A549 (cell line): ENCODE data around the gene PDE8A. TPM values are rescaled to one million over a fixed set of nuclear protein-coding genes. Genes with fewer than 3 reads are reported as not detected.

Experiments used
- ATAC-seq, 2 experiments: fragments of 200-7000 bp in 1 of 2; fragments of >200 bp in 1 of 2; cut with Nextera tagmentation in 1 of 2; cut with Tn5 transposase in 1 of 2; 3 replicates each; pipeline versions ENCODE4 v1.8.0 to v1.9.1; 2018 to 2020; ENCODE audit warnings: mild to moderate bottlenecking in 1 of 2, moderate library complexity in 1 of 2
- CTCF ChIA-PET: fragments of 300-600 bp; sonication (Branson Sonifier 250); formaldehyde crosslinking; extraction: SDS; loops from one replicate; lab custom pipeline; 2021; ENCODE audit warnings: antibody characterized with exemption, inconsistent platforms; lab: Yijun Ruan, JAX
- POLR2A ChIA-PET: fragments of 350-600 bp; formaldehyde crosslinking; extraction: SDS; loops from one replicate; lab custom pipeline; 2021; ENCODE audit warnings: antibody characterized with exemption, inconsistent platforms; lab: Yijun Ruan, JAX
- DNase-seq, 2 experiments: peaks; one replicate each; pipeline versions ENCODE4 v3.0.0 to v3.0.0-alpha.2; 2011 to 2016; ENCODE audit warnings: low read depth in 1 of 2, low spot score in 1 of 2
- FAIRE-seq: peaks from 2 replicates; lab custom pipeline; 2011; peaks lifted over from hg19 to GRCh38; lab: Jason Lieb, UNC
- H3K27ac ChIP-seq, 2 experiments: fragments of >200 bp; sonication (Bioruptor Twin); formaldehyde crosslinking; 3 replicates each; pipeline ENCODE4 v1.5.1; 2016 to 2017
- H3K4me1 ChIP-seq: fragments of >200 bp; sonication (Bioruptor Twin); formaldehyde crosslinking; 3 replicates; pipeline ENCODE4 v1.6.1; 2016
- H3K4me2 ChIP-seq: fragments of >200 bp; sonication (Bioruptor Twin); formaldehyde crosslinking; 3 replicates; pipeline ENCODE4 v1.6.1; 2016
- H3K4me3 ChIP-seq: fragments of >200 bp; sonication (Bioruptor Twin); formaldehyde crosslinking; 3 replicates; pipeline ENCODE4 v1.5.1; 2016
- H3K9me3 ChIP-seq: fragments of >200 bp; sonication (Bioruptor Twin); formaldehyde crosslinking; 3 replicates; pipeline ENCODE4 v1.6.1; 2016
- CBX8 ChIP-seq: fragments of 200-600 bp; sonication (generic); IDR thresholded peaks from 2 replicates; pipeline ENCODE4 v1.6.1; 2016
- CEBPB ChIP-seq, 2 experiments: fragments of >200 bp in 1 of 2; sonication (Bioruptor Twin) in 1 of 2; formaldehyde crosslinking in 1 of 2; IDR thresholded peaks; 2 replicates each; pipeline ENCODE4 v1.6.1; 2012 to 2016
- EHF ChIP-seq: fragments of 250-450 bp; sonication (Bioruptor Pico); IDR thresholded peaks from 2 replicates; pipeline ENCODE4 v1.5.0; 2020; ENCODE audit warnings: mild to moderate bottlenecking
- EHMT2 ChIP-seq: fragments of 200-600 bp; sonication (generic); IDR thresholded peaks from 2 replicates; pipeline ENCODE4 v1.6.1; 2016; ENCODE audit warnings: antibody characterized with exemption, low read depth, mild to moderate bottlenecking, moderate library complexity
- ESRRA ChIP-seq: fragments of 150-350 bp; IDR thresholded peaks from 2 replicates; pipeline ENCODE4 v1.6.1; 2014; ENCODE audit warnings: mild to moderate bottlenecking, low read length, borderline replicate concordance
- FOSB ChIP-seq: fragments of 250-450 bp; sonication (Bioruptor Pico); IDR thresholded peaks from 2 replicates; pipeline ENCODE4 v1.5.0; 2020; ENCODE audit warnings: mild to moderate bottlenecking, moderate library complexity
- FOSL2 ChIP-seq, 2 experiments: fragments of 450-650 bp in 1 of 2; fragments of >200 bp in 1 of 2; sonication (Bioruptor Twin) in 1 of 2; formaldehyde crosslinking; IDR thresholded peaks; 2 replicates each; pipeline versions ENCODE4 v1.5.0 to v1.6.1; 2016 to 2020; ENCODE audit warnings: mild to moderate bottlenecking in 1 of 2, moderate library complexity in 1 of 2
- FOXS1 ChIP-seq: fragments of 250-450 bp; sonication (Bioruptor Pico); IDR thresholded peaks from 2 replicates; pipeline ENCODE4 v1.5.0; 2020; ENCODE audit warnings: mild to moderate bottlenecking, moderate library complexity
- GATA3 ChIP-seq: IDR thresholded peaks from 2 replicates; pipeline ENCODE4 v1.6.1; 2012; ENCODE audit warnings: borderline replicate concordance
- HEYL ChIP-seq: fragments of 250-450 bp; sonication (Bioruptor Pico); IDR thresholded peaks from 2 replicates; pipeline ENCODE4 v1.8.0; 2021; ENCODE audit warnings: mild to moderate bottlenecking, moderate library complexity
- HOXB13 ChIP-seq: fragments of 250-450 bp; sonication (Bioruptor Pico); IDR thresholded peaks from 2 replicates; pipeline ENCODE4 v1.5.0; 2020; ENCODE audit warnings: low read depth, mild to moderate bottlenecking, moderate library complexity
- JUN ChIP-seq, 2 experiments: fragments of >200 bp; sonication (Bioruptor Twin); formaldehyde crosslinking; IDR thresholded peaks; 2 replicates in 1 of 2; 3 replicates in 1 of 2; pipeline ENCODE4 v1.6.1; 2016 to 2017
- NFE2L2 ChIP-seq: fragments of 150-350 bp; conservative IDR thresholded peaks from 2 replicates; pipeline ENCODE4 v1.6.1; 2014; ENCODE audit warnings: low read length
- NPAS2 ChIP-seq: fragments of 250-450 bp; sonication (Bioruptor Pico); IDR thresholded peaks from 2 replicates; pipeline ENCODE4 v1.8.0; 2022; ENCODE audit warnings: mild to moderate bottlenecking, moderate library complexity, borderline replicate concordance
- POLR2A ChIP-seq: IDR thresholded peaks from 2 replicates; pipeline ENCODE4 v1.6.1; 2012; ENCODE audit warnings: mild to moderate bottlenecking, low read length
- POLR2AphosphoS2 ChIP-seq: conservative IDR thresholded peaks from 2 replicates; pipeline ENCODE4 v1.6.1; 2012; ENCODE audit warnings: low read length, improper control_type of control experiment, inconsistent platforms
- RARB ChIP-seq: fragments of 250-450 bp; sonication (Bioruptor Pico); IDR thresholded peaks from 2 replicates; pipeline ENCODE4 v1.8.0; 2021; ENCODE audit warnings: mild to moderate bottlenecking, moderate library complexity
- RNF2 ChIP-seq: fragments of 200-600 bp; sonication (generic); IDR thresholded peaks from 2 replicates; pipeline ENCODE4 v1.6.1; 2016; ENCODE audit warnings: low read depth, mild to moderate bottlenecking, antibody characterized with exemption, moderate library complexity, borderline replicate concordance
- TFCP2L1 ChIP-seq: fragments of 250-450 bp; sonication (Bioruptor Pico); IDR thresholded peaks from 2 replicates; pipeline ENCODE4 v1.5.0; 2021; ENCODE audit warnings: mild to moderate bottlenecking
- ZC3H11A ChIP-seq: fragments of 450-650 bp; IDR thresholded peaks from 2 replicates; pipeline ENCODE4 v1.6.1; 2014; ENCODE audit warnings: antibody characterized with exemption, mild to moderate bottlenecking
- ZNF302 ChIP-seq: fragments of 250-450 bp; sonication (Bioruptor Pico); IDR thresholded peaks from 2 replicates; pipeline ENCODE4 v1.9.0; 2021; ENCODE audit warnings: inconsistent platforms, mild to moderate bottlenecking, moderate library complexity
- WGBS: methylation state at CpG from one replicate; pipeline ENCODE4 v1.1.6; 2017; ENCODE audit errors: missing lambda C conversion rate; 5-methylcytosine and 5-hydroxymethylcytosine counted together
- polyA plus RNA-seq, 4 experiments: library from polyadenylated mRNA; depleted of rRNA in 3 of 4; stranded (reverse); fragments of >200 nt; fragmentation: RNase III in 1 of 4; extraction: RNeasy Plus Mini Kit Qiagen cat#74134 plus additional on column Dnase treatment in 1 of 4; gene quantifications; 2 replicates in 3 of 4; 3 replicates in 1 of 4; pipeline ENCODE4 v1.2.3, GENCODE V29; 2011 to 2017
- TF ChIP-seq, protein P1 (sequence below): fragments of >200 bp; sonication (Bioruptor Twin); formaldehyde crosslinking; IDR thresholded peaks from 2 replicates; pipeline ENCODE4 v1.6.1; 2016
- TF ChIP-seq, protein P2 (sequence below): fragments of >200 bp; sonication (Bioruptor Twin); formaldehyde crosslinking; IDR thresholded peaks from 3 replicates; pipeline ENCODE4 v1.6.1; 2016
- TF ChIP-seq, protein P3 (sequence below): IDR thresholded peaks from 2 replicates; pipeline ENCODE4 v1.6.1; 2012

The PDE8A gene
- polyA plus RNA-seq, 2 of the 4 experiments (the other 2 are of a cell fraction), result 45.3 to 204 TPM

DNA sequence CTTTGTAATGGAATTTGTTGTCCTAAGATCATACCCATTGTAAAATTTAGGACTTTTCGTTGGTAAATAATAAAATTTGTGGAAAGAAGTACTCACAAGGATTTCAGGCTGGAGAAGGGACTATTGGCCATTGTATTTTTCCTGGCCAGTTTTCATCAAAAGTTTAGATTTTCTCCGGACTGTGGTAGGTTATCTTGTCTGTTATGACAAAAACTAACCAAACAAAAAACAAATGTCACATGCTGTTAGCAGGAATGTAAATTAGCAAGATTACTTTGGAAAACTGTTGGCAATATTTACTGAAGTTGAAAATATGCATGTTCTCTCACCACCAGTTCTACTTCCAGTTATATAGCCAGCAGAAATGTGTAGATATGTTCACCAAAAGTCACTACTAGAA lies 27.8 kb downstream of the PDE8A start:
- ChIA-PET CTCF (interaction anchor here (1.0 to 2.2 kb wide), 3 partner anchors 12 to 181 kb away, joined by 3 to 8 read pairs (median 6); no protein-coding TSS in a partner anchor), POLR2A (no interaction called here)
- H3K9me3 ChIP-seq, result no peaks in the 10 kb centered on the region
- peak overlapping the region; percentile 44; the same call in 2 of the 3 replicates for H3K4me2 ChIP-seq
- peaks cover 63% of the 10 kb centered on the region for H3K4me1 ChIP-seq
- FAIRE-seq (peak; percentile 63), ATAC-seq (no peak)
- no peak overlapping the region for H3K4me3 ChIP-seq
- H3K27ac ChIP-seq, result no peak overlapping the region; a peak in 1 of 6 replicates
- 46% methylated on average over 2 of the region's 2 CpGs for WGBS
- TF ChIP-seq CBX8, result no peak
- no peak for TF ChIP-seq FOSB (CRISPR knock-in tag)
- no peak for TF ChIP-seq JUN (IDR thresholded peaks at IDR 0.05)
- TF ChIP-seq EHF (CRISPR knock-in tag), result no peak
- no peak for TF ChIP-seq ZC3H11A
- no peak for TF ChIP-seq NFE2L2
- TF ChIP-seq, protein P1, sequence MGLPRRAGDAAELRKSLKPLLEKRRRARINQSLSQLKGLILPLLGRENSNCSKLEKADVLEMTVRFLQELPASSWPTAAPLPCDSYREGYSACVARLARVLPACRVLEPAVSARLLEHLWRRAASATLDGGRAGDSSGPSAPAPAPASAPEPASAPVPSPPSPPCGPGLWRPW, result no peak
- TF ChIP-seq POLR2A, result no peak
- TF ChIP-seq, all 56 proteins: peak for 0
- DNase-seq, result no peak

DNA sequence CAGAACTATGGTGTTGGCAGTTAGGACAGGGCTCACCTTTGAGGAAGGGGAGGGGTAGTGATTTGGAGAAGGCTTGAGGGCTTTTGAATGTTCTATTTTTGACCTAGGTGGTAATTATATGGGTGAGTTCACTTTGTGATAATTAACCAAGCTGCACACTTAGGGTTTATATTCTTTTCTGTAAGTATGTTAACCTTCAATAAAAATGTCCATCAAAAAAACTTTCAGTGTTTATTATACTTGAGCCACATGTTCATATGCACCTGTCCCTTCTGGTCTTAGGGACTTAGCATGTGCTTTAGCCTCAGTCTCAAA lies 28.4 kb downstream of the PDE8A start:
- Histone ChIP-seq H3K27ac (peak overlapping the region in 1 of 2 experiments; percentile 2; a peak in 3 of 6 replicates), H3K9me3 (no peaks in the 10 kb centered on the region), H3K4me3 (no peak overlapping the region), H3K4me2 (peak overlapping the region; percentile 44), H3K4me1 (peaks cover 64% of the 10 kb centered on the region)
- ATAC-seq (no peak), DNase-seq (no peak), FAIRE-seq (no peak)
- ChIA-PET CTCF (interaction anchor here (1.0 to 2.2 kb wide), 2 partner anchors 12 to 159 kb away, joined by 4 to 8 read pairs; no protein-coding TSS in a partner anchor), POLR2A (no interaction called here)
- TF ChIP-seq NFE2L2, result no peak
- no peak for TF ChIP-seq TFCP2L1 (CRISPR knock-in tag)
- no peak for TF ChIP-seq RNF2
- TF ChIP-seq, protein P2, sequence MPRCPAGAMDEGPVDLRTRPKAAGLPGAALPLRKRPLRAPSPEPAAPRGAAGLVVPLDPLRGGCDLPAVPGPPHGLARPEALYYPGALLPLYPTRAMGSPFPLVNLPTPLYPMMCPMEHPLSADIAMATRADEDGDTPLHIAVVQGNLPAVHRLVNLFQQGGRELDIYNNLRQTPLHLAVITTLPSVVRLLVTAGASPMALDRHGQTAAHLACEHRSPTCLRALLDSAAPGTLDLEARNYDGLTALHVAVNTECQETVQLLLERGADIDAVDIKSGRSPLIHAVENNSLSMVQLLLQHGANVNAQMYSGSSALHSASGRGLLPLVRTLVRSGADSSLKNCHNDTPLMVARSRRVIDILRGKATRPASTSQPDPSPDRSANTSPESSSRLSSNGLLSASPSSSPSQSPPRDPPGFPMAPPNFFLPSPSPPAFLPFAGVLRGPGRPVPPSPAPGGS, result no peak
- no peak for TF ChIP-seq POLR2AphosphoS2
- TF ChIP-seq FOSL2 (IDR thresholded peaks at IDR 0.05), result no peak
- no peak for TF ChIP-seq FOSL2 (CRISPR knock-in tag; IDR thresholded peaks at IDR 0.05)
- TF ChIP-seq, protein P1, result no peak
- TF ChIP-seq ESRRA, result no peak
- TF ChIP-seq CEBPB (IDR thresholded peaks at IDR 0.05), result no peak
- TF ChIP-seq, protein P3, sequence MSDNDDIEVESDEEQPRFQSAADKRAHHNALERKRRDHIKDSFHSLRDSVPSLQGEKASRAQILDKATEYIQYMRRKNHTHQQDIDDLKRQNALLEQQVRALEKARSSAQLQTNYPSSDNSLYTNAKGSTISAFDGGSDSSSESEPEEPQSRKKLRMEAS, result no peak
- no peak for TF ChIP-seq GATA3
- TF ChIP-seq RARB (CRISPR knock-in tag), result no peak
- no peak for TF ChIP-seq FOXS1
- TF ChIP-seq HEYL (CRISPR knock-in tag), result no peak
- TF ChIP-seq NPAS2 (CRISPR knock-in tag), result no peak
- no peak for TF ChIP-seq EHMT2
- no peak for TF ChIP-seq ZNF302
- no peak for TF ChIP-seq HOXB13
